ENCODE data around the gene VENTX.

VENTX gene

GRCh38 chr10:133196221-133196915, 41.3 kb upstream of the VENTX start:
- Histone ChIP-seq H3K36me3 (ENCODE audit: insufficient read depth, low read length) (no peaks in the 10 kb centered on the region), H3K9me3 (ENCODE audit: insufficient read depth, low read depth, low read length) (peaks cover 10% of the 10 kb centered on the region; the same call in 1 of the 2 replicates), H3K9ac (ENCODE audit: low read depth, low read length, poor library complexity, severe bottlenecking) (no peak overlapping the region), H3K27me3 (ENCODE audit: insufficient read depth, low read length, poor library complexity, severe bottlenecking) (no peaks in the 10 kb centered on the region), H3K79me2 (ENCODE audit: insufficient read depth, low read length) (no peaks in the 10 kb centered on the region), H3K4me3 (ENCODE audit: low read length, poor library complexity, severe bottlenecking) (no peak overlapping the region), H3K4me1 (ENCODE audit: insufficient read depth, low read length, poor library complexity, severe bottlenecking) (no peaks in the 10 kb centered on the region), H3F3A (ENCODE audit: low read depth) (no peaks in the 10 kb centered on the region), H4K20me1 (ENCODE audit: insufficient read depth, low read length, poor library complexity, severe bottlenecking) (no peaks in the 10 kb centered on the region), H2AFZ (ENCODE audit: low read length) (no peak overlapping the region), H3K4me2 (ENCODE audit: low read depth, low read length, poor library complexity, severe bottlenecking) (no peak overlapping the region), H3K9me2 (replicated peaks; ENCODE audit: low read depth, low read length) (no peaks in the 10 kb centered on the region)
- TF ChIP-seq EZH2phosphoT487 (IDR thresholded peaks at IDR 0.05; ENCODE audit: borderline replicate concordance) (no peak), CTCF (conservative IDR thresholded peaks at IDR 0.05; ENCODE audit: low read length) (no peak)

- Histone ChIP-seq H3K4me1 (ENCODE audit: insufficient read depth, low read length, poor library complexity, severe bottlenecking) (no peaks in the 10 kb centered on the region), H3F3A (ENCODE audit: low read depth) (no peaks in the 10 kb centered on the region), H3K9me3 (ENCODE audit: insufficient read depth, low read depth, low read length) (peaks cover 7% of the 10 kb centered on the region; the same call in 1 of the 2 replicates), H3K36me3 (ENCODE audit: insufficient read depth, low read length) (no peaks in the 10 kb centered on the region), H3K4me3 (ENCODE audit: low read length, poor library complexity, severe bottlenecking) (no peak overlapping the region), H4K20me1 (ENCODE audit: insufficient read depth, low read length, poor library complexity, severe bottlenecking) (no peaks in the 10 kb centered on the region), H3K79me2 (ENCODE audit: insufficient read depth, low read length) (no peaks in the 10 kb centered on the region), H3K27me3 (ENCODE audit: insufficient read depth, low read length, poor library complexity, severe bottlenecking) (no peaks in the 10 kb centered on the region), H2AFZ (ENCODE audit: low read length) (no peak overlapping the region), H3K4me2 (ENCODE audit: low read depth, low read length, poor library complexity, severe bottlenecking) (no peak overlapping the region), H3K9ac (ENCODE audit: low read depth, low read length, poor library complexity, severe bottlenecking) (no peak overlapping the region), H3K9me2 (replicated peaks; ENCODE audit: low read depth, low read length) (no peaks in the 10 kb centered on the region)
- TF ChIP-seq EZH2phosphoT487 (IDR thresholded peaks at IDR 0.05; ENCODE audit: borderline replicate concordance) (no peak), CTCF (conservative IDR thresholded peaks at IDR 0.05; ENCODE audit: low read length) (no peak)
These were observed 40.5 kb upstream of the VENTX start for GRCh38 chr10:133196936-133197758.

- Histone ChIP-seq H3K36me3 (ENCODE audit: insufficient read depth, low read length) (no peaks in the 10 kb centered on the region), H3K27me3 (ENCODE audit: insufficient read depth, low read length, poor library complexity, severe bottlenecking) (no peaks in the 10 kb centered on the region), H3K9me3 (ENCODE audit: insufficient read depth, low read depth, low read length) (peaks cover 9% of the 10 kb centered on the region; the same call in 1 of the 2 replicates), H3K79me2 (ENCODE audit: insufficient read depth, low read length) (no peaks in the 10 kb centered on the region), H3K4me1 (ENCODE audit: insufficient read depth, low read length, poor library complexity, severe bottlenecking) (no peaks in the 10 kb centered on the region), H3F3A (ENCODE audit: low read depth) (no peaks in the 10 kb centered on the region), H3K9ac (ENCODE audit: low read depth, low read length, poor library complexity, severe bottlenecking) (no peak overlapping the region), H4K20me1 (ENCODE audit: insufficient read depth, low read length, poor library complexity, severe bottlenecking) (no peaks in the 10 kb centered on the region), H3K4me3 (ENCODE audit: low read length, poor library complexity, severe bottlenecking) (no peak overlapping the region), H3K4me2 (ENCODE audit: low read depth, low read length, poor library complexity, severe bottlenecking) (no peak overlapping the region), H2AFZ (ENCODE audit: low read length) (no peak overlapping the region), H3K9me2 (replicated peaks; ENCODE audit: low read depth, low read length) (no peaks in the 10 kb centered on the region)
- no peak for TF ChIP-seq EZH2phosphoT487 (IDR thresholded peaks at IDR 0.05; ENCODE audit: borderline replicate concordance)
- no peak for TF ChIP-seq CTCF (conservative IDR thresholded peaks at IDR 0.05; ENCODE audit: low read length)
These were observed 39.9 kb upstream of the VENTX start for GRCh38 chr10:133197786-133198185.

All from Loucy (cell line).